Kidney (tissue), 14 donors: ENCODE measurements around the gene ZNF831. TPM values are rescaled to one million over a fixed set of nuclear protein-coding genes. Genes with fewer than 3 reads are reported as not detected.

ENCODE experiments used
- DNase-seq, 5 donors: peaks; one replicate each; pipeline ENCODE4 v3.0.0-alpha.2; 2013 to 2020
- FAIRE-seq: peaks from 2 replicates; lab custom pipeline; 2012; peaks lifted over from hg19 to GRCh38; lab: Jason Lieb, UNC
- H3K27ac ChIP-seq, 2 donors: one replicate each; pipeline ENCODE4 v1.7.0; 2013; ENCODE audit warnings: low read depth in 2 of 2, low read length in 2 of 2, inconsistent platforms in 1 of 2
- H3K27me3 ChIP-seq: one replicate; pipeline ENCODE4 v1.7.1; 2013; ENCODE audit warnings: low read length, inconsistent platforms; ENCODE audit not compliant: control insufficient read depth, insufficient read depth
- H3K36me3 ChIP-seq, 3 donors: one replicate each; pipeline versions ENCODE4 v1.7.0 to v1.7.1; 2013; ENCODE audit warnings: low read length in 3 of 3, control low read depth in 1 of 3, inconsistent platforms in 1 of 3; ENCODE audit not compliant: insufficient read depth in 3 of 3, control insufficient read depth in 2 of 3
- H3K4me1 ChIP-seq, 3 donors: one replicate each; pipeline versions ENCODE4 v1.7.0 to v1.7.1; 2013; ENCODE audit warnings: low read length in 3 of 3, inconsistent platforms in 1 of 3, low read depth in 1 of 3; ENCODE audit not compliant: control insufficient read depth in 2 of 3, insufficient read depth in 2 of 3
- H3K4me3 ChIP-seq, 3 donors: one replicate each; pipeline versions ENCODE4 v1.7.0 to v1.8.1; 2013; ENCODE audit warnings: low read length in 3 of 3, control low read depth in 1 of 3, inconsistent platforms in 1 of 3
- H3K9ac ChIP-seq, 3 donors: one replicate each; pipeline versions ENCODE4 v1.7.0 to v1.7.1; 2013; ENCODE audit warnings: low read length in 3 of 3, control low read depth in 1 of 3, inconsistent platforms in 1 of 3
- H3K9me3 ChIP-seq, 3 donors: one replicate each; pipeline versions ENCODE4 v1.7.0 to v1.7.1; 2013; ENCODE audit warnings: low read length in 3 of 3, control low read depth in 1 of 3, inconsistent platforms in 1 of 3; ENCODE audit not compliant: control insufficient read depth in 2 of 3, insufficient read depth in 1 of 3
- intact Hi-C: fragments of 100-400 bp; cut with DNase I; formaldehyde crosslinking; loops from one replicate; pipeline ENCODE4 v1.11.1; 2022
- polyA plus RNA-seq: library from polyadenylated mRNA; stranded (reverse); fragments of 350-450 nt; fragmentation: Illumina TruSeq; extraction: RNeasy Lipid Tissue Mini Kit (QIAGEN cat#74804); gene quantifications from one replicate; pipeline ENCODE4 v1.2.3, GENCODE V29; 2014; ENCODE audit warnings: low read depth, low replicate concordance; ENCODE audit not compliant: insufficient read depth
- total RNA-seq: library from RNA; stranded (reverse); fragmentation: NEBNext Ultra II Directional; extraction: Animal tissue kit (Norgen Biotek cat#: 25700); gene quantifications from one replicate; pipeline ENCODE4 v1.2.1, GENCODE V29; 2021
- TF ChIP-seq, protein P1 (sequence below): IDR thresholded peaks from 3 replicates; pipeline ENCODE4 v1.5.1; 2012; ENCODE audit warnings: mild to moderate bottlenecking, moderate library complexity, borderline replicate concordance; ENCODE audit not compliant: insufficient read depth; ENCODE audit errors: extremely low read depth
- donor health status: control.
- donor health status: control.
- donor health status: control.
- donor health status: control.
- donor health status: control.
- donor health status: DM: yes; HTN: yes; CAD: no.
- donor health status: Normal renal cell carcinoma (clear cell type).

Gene ZNF831
- total and polyA plus RNA-seq, 2 donors from 2014 or later: 0.04 to 1.9 TPM

DNA sequence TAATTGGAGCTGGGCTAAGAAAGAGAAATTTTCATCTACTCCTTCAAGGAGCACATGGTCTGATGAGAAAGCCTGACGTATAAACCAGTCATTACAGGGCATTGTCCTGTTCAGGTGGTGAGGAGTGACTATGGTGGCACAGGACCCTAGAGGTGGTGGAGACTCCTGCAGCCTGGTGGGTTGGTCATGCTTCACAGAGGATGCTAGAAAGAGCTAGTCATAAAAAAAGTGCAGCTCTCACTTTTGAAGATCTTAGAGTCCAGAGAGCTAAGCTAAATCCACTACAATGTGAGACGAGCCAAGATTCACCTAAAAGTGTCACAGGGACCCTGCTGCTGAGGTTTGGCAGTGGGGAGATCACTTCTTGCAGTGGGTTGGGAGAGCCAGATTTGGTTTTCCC lies 9.8 kb upstream of the ZNF831 start:
- no peak for FAIRE-seq
- no peak overlapping the region for H3K9ac ChIP-seq

DNA sequence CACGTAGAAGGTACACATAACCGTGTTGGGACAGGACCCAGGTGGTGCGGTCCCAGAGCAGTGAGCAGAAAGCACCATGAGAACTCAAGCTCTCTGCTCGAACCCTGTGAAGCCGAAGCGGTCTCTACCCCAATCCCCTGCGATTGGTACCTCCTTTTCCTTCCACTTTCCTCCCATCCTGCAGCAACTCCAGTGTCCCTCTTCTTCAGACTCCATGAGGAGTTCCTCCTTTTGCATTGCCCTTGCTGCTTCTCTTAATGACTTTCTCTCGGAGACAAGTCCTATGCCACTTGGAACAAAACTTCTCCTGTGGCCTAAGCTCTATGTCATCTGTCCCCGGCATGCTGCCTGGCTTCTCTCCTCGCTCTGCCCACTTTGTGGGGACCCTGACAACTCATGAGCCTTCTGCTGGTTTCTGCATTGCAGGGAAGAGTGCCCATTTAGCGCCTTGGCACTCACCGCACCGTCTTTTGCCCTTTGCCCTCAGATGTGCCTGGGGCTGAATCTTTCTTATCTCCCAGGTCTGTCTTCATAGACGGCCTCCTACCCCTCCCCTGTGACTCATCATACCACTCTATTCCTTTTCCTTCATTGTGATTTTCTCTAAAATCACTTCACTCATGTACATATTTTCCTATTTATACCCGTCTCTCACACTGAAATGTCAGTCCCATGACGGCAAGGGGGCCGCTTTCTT lies 9.2 kb upstream of the ZNF831 start:
- peaks cover 0 to 7% (median 0%) of the 10 kb centered on the region in 3 donors for H3K4me1 ChIP-seq
- H3K27me3 ChIP-seq: no peaks in the 10 kb centered on the region
- no peaks in the 10 kb centered on the region for H3K36me3 ChIP-seq
- DNase-seq (no peak), FAIRE-seq (no peak)
- no peaks in the 10 kb centered on the region for H3K9me3 ChIP-seq
- TF ChIP-seq, protein P1, sequence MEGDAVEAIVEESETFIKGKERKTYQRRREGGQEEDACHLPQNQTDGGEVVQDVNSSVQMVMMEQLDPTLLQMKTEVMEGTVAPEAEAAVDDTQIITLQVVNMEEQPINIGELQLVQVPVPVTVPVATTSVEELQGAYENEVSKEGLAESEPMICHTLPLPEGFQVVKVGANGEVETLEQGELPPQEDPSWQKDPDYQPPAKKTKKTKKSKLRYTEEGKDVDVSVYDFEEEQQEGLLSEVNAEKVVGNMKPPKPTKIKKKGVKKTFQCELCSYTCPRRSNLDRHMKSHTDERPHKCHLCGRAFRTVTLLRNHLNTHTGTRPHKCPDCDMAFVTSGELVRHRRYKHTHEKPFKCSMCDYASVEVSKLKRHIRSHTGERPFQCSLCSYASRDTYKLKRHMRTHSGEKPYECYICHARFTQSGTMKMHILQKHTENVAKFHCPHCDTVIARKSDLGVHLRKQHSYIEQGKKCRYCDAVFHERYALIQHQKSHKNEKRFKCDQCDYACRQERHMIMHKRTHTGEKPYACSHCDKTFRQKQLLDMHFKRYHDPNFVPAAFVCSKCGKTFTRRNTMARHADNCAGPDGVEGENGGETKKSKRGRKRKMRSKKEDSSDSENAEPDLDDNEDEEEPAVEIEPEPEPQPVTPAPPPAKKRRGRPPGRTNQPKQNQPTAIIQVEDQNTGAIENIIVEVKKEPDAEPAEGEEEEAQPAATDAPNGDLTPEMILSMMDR: no peak
- H3K27ac ChIP-seq: no peak overlapping the region
- H3K9ac ChIP-seq: no peak overlapping the region
- intact Hi-C loops: no loop called here
- no peak overlapping the region for H3K4me3 ChIP-seq

More for the DNA sequence above, 9.8 kb upstream of the ZNF831 start:
- DNase-seq: no peak
- Histone ChIP-seq H3K9me3 (no peaks in the 10 kb centered on the region), H3K4me1 (peaks cover 0 to 9% (median 0%) of the 10 kb centered on the region in 3 donors), H3K36me3 (no peaks in the 10 kb centered on the region), H3K27ac (no peak overlapping the region), H3K4me3 (no peak overlapping the region), H3K27me3 (no peaks in the 10 kb centered on the region)
- TF ChIP-seq, protein P1: no peak
- intact Hi-C loops: no loop called here

DNA sequence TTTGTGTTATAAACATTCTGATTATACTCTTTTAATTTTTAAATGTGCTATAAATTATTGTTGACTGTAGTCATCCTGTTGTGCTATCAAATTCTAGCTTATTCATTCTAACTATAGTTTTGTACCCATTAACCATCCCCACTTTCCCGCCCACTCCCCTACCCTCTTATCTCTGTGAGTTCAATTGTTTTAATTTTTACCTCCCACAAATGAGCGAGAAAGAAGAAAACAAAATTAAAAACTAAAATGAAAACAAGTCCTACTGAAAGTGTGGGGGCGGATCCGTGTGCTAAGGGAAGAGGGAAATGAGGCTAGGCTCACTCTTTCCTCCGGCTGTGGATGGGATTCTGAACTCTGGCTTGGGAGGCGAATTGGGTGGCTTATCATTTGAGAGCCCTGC lies 6.6 kb upstream of the ZNF831 start:
- intact Hi-C loops: no loop called here
- Histone ChIP-seq H3K4me1 (peaks cover 0 to 2% (median 0%) of the 10 kb centered on the region in 3 donors), H3K9me3 (no peaks in the 10 kb centered on the region), H3K4me3 (no peak overlapping the region), H3K27me3 (no peaks in the 10 kb centered on the region), H3K36me3 (no peaks in the 10 kb centered on the region), H3K9ac (no peak overlapping the region), H3K27ac (no peak overlapping the region)
- FAIRE-seq (no peak), DNase-seq (no peak)
- TF ChIP-seq, protein P1: no peak

DNA sequence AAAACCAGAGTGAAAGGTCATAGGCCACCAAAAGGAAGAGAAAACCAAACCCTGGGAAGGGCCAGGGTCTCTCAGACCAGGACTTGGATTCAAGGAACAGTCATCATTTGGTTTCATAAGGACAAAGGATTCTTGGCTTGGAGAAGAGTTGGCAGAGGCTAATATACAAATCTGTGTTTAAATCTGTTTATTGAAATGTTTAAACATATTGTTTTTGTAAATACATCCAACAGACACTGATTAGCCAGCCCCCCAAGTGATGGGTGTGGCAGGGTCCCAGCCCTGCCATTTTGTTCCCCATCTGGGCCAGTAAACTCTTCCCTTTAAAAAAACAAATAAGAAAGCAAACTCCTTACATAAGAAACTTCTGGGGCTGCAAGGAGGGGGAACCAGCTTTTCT lies 6.1 kb upstream of the ZNF831 start:
- FAIRE-seq: no peak
- intact Hi-C loops: no loop called here
- Histone ChIP-seq H3K9me3 (no peaks in the 10 kb centered on the region), H3K4me1 (peaks cover 0 to 1% (median 0%) of the 10 kb centered on the region in 3 donors), H3K27me3 (no peaks in the 10 kb centered on the region), H3K9ac (no peak overlapping the region), H3K27ac (no peak overlapping the region), H3K36me3 (no peaks in the 10 kb centered on the region), H3K4me3 (no peak overlapping the region)
- DNase-seq: no peak
- TF ChIP-seq, protein P1: no peak
